ENCODE data around the gene OR2A5. TPM values are rescaled to one million over a fixed set of nuclear protein-coding genes. Genes with fewer than 3 reads are reported as not detected.

OR2A5 gene
- total RNA-seq, 1 donor from 2014 or later, result not detected

- no peak for DNase-seq (ENCODE audit: low read depth)
- peaks cover 4% of the 10 kb centered on the region for H3K4me1 Mint-ChIP-seq (ENCODE audit: low read depth, unreplicated experiment)
- Histone ChIP-seq H3K4me3 (ENCODE audit: insufficient read depth, low read depth, low read length) (no peak overlapping the region), H3K9me3 (ENCODE audit: insufficient read depth, low read depth, low read length) (no peaks in the 10 kb centered on the region), H3K36me3 (ENCODE audit: insufficient read depth, low read length) (no peaks in the 10 kb centered on the region), H3K4me2 (ENCODE audit: low read length) (no peak overlapping the region), H4K20me1 (ENCODE audit: insufficient read depth, low read length) (no peaks in the 10 kb centered on the region), H3K9ac (ENCODE audit: low read length) (no peak overlapping the region), H3K4me1 (ENCODE audit: insufficient read depth, low read length) (no peaks in the 10 kb centered on the region), H3K79me2 (ENCODE audit: insufficient read depth, low read length) (no peaks in the 10 kb centered on the region), H3K27me3 (ENCODE audit: insufficient read depth, low read length) (no peaks in the 10 kb centered on the region), H2AFZ (ENCODE audit: low read depth, low read length) (no peak overlapping the region), H3K27ac (ENCODE audit: low read depth, low read length) (no peak overlapping the region)
- TF ChIP-seq EZH2 (IDR thresholded peaks at IDR 0.05; ENCODE audit: insufficient read depth, low read length) (no peak), CTCF (IDR thresholded peaks at IDR 0.05; ENCODE audit: insufficient read depth, low read depth, low read length) (no peak)
- no peak overlapping the region for H3K27ac Mint-ChIP-seq (ENCODE audit: unreplicated experiment)
- FAIRE-seq, result no peak
- no peaks in the 10 kb centered on the region for H3K36me3 Mint-ChIP-seq (ENCODE audit: low read depth, unreplicated experiment)
- no peak overlapping the region for H3K4me3 Mint-ChIP-seq (ENCODE audit: unreplicated experiment)
- no peaks in the 10 kb centered on the region for H3K27me3 Mint-ChIP-seq (ENCODE audit: low read depth, unreplicated experiment)
- H3K9me3 Mint-ChIP-seq (ENCODE audit: unreplicated experiment), result no peaks in the 10 kb centered on the region
These were observed 15.6 kb upstream of the OR2A5 start for GRCh38 chr7:144032985-144033709.

- Mint-ChIP-seq H3K27me3 (ENCODE audit: low read depth, unreplicated experiment) (no peaks in the 10 kb centered on the region), H3K4me3 (ENCODE audit: unreplicated experiment) (no peak overlapping the region), H3K9me3 (ENCODE audit: unreplicated experiment) (no peaks in the 10 kb centered on the region), H3K27ac (ENCODE audit: unreplicated experiment) (no peak overlapping the region), H3K4me1 (ENCODE audit: low read depth, unreplicated experiment) (peaks cover 4% of the 10 kb centered on the region), H3K36me3 (ENCODE audit: low read depth, unreplicated experiment) (no peaks in the 10 kb centered on the region)
- H3K27me3 ChIP-seq (ENCODE audit: insufficient read depth, low read length), result no peaks in the 10 kb centered on the region
- DNase-seq (ENCODE audit: low read depth) (no peak), FAIRE-seq (no peak)
- H3K4me2 ChIP-seq (ENCODE audit: low read length), result no peak overlapping the region
- H3K36me3 ChIP-seq (ENCODE audit: insufficient read depth, low read length), result no peaks in the 10 kb centered on the region
- no peak overlapping the region for H3K4me3 ChIP-seq (ENCODE audit: insufficient read depth, low read depth, low read length)
- no peak for TF ChIP-seq EZH2 (IDR thresholded peaks at IDR 0.05; ENCODE audit: insufficient read depth, low read length)
- TF ChIP-seq CTCF (IDR thresholded peaks at IDR 0.05; ENCODE audit: insufficient read depth, low read depth, low read length), result no peak
- H3K9me3 ChIP-seq (ENCODE audit: insufficient read depth, low read depth, low read length), result no peaks in the 10 kb centered on the region
- no peaks in the 10 kb centered on the region for H3K4me1 ChIP-seq (ENCODE audit: insufficient read depth, low read length)
- H3K9ac ChIP-seq (ENCODE audit: low read length), result no peak overlapping the region
- no peaks in the 10 kb centered on the region for H4K20me1 ChIP-seq (ENCODE audit: insufficient read depth, low read length)
- no peaks in the 10 kb centered on the region for H3K79me2 ChIP-seq (ENCODE audit: insufficient read depth, low read length)
- no peak overlapping the region for H2AFZ ChIP-seq (ENCODE audit: low read depth, low read length)
- no peak overlapping the region for H3K27ac ChIP-seq (ENCODE audit: low read depth, low read length)
These were observed 13.4 kb upstream of the OR2A5 start for GRCh38 chr7:144035385-144035784.

- no peaks in the 10 kb centered on the region for H3K27me3 Mint-ChIP-seq (ENCODE audit: low read depth, unreplicated experiment)
- FAIRE-seq (no peak), DNase-seq (ENCODE audit: low read depth) (no peak)
- H3K27ac ChIP-seq (ENCODE audit: low read depth, low read length), result no peak overlapping the region
- H3K36me3 Mint-ChIP-seq (ENCODE audit: low read depth, unreplicated experiment), result no peaks in the 10 kb centered on the region
- H3K36me3 ChIP-seq (ENCODE audit: insufficient read depth, low read length), result no peaks in the 10 kb centered on the region
- no peaks in the 10 kb centered on the region for H3K79me2 ChIP-seq (ENCODE audit: insufficient read depth, low read length)
- H3K27ac Mint-ChIP-seq (ENCODE audit: unreplicated experiment), result no peak overlapping the region
- no peak overlapping the region for H3K4me3 Mint-ChIP-seq (ENCODE audit: unreplicated experiment)
- H3K4me1 Mint-ChIP-seq (ENCODE audit: low read depth, unreplicated experiment), result peaks cover 4% of the 10 kb centered on the region
- H3K4me3 ChIP-seq (ENCODE audit: insufficient read depth, low read depth, low read length), result no peak overlapping the region
- no peaks in the 10 kb centered on the region for H3K9me3 ChIP-seq (ENCODE audit: insufficient read depth, low read depth, low read length)
- H3K9me3 Mint-ChIP-seq (ENCODE audit: unreplicated experiment), result no peaks in the 10 kb centered on the region
- H3K9ac ChIP-seq (ENCODE audit: low read length), result no peak overlapping the region
- H3K27me3 ChIP-seq (ENCODE audit: insufficient read depth, low read length), result no peaks in the 10 kb centered on the region
- H3K4me1 ChIP-seq (ENCODE audit: insufficient read depth, low read length), result no peaks in the 10 kb centered on the region
- no peaks in the 10 kb centered on the region for H4K20me1 ChIP-seq (ENCODE audit: insufficient read depth, low read length)
- TF ChIP-seq EZH2 (IDR thresholded peaks at IDR 0.05; ENCODE audit: insufficient read depth, low read length), result no peak
- no peak for TF ChIP-seq CTCF (IDR thresholded peaks at IDR 0.05; ENCODE audit: insufficient read depth, low read depth, low read length)
- H2AFZ ChIP-seq (ENCODE audit: low read depth, low read length), result no peak overlapping the region
- no peak overlapping the region for H3K4me2 ChIP-seq (ENCODE audit: low read length)
These were observed 12.4 kb upstream of the OR2A5 start for GRCh38 chr7:144036302-144036885.

All from astrocyte (in vitro differentiated cells and primary cell).